H1 (cell line): ENCODE results near the gene ZDHHC19. TPM values are rescaled to one million over a fixed set of nuclear protein-coding genes. Genes with fewer than 3 reads are reported as not detected.

Source experiments
- CTCF ChIA-PET: fragments of 300-600 bp; sonication (Branson Sonifier 250); formaldehyde crosslinking; loops from one replicate; lab custom pipeline; 2021; ENCODE audit not compliant: partially characterized antibody; lab: Charles Lee
- POLR2A ChIA-PET: fragments of 300-600 bp; sonication (Branson Sonifier 250); formaldehyde crosslinking; loops from one replicate; lab custom pipeline; 2021; ENCODE audit warnings: inconsistent platforms; ENCODE audit not compliant: partially characterized antibody; lab: Charles Lee
- DNase-seq, 2 experiments: peaks; one replicate each; pipeline versions ENCODE4 v3.0.0 to v3.0.0-alpha.2; 2010 to 2022; ENCODE audit warnings: low spot score in 2 of 2, low read depth in 1 of 2, mixed read lengths in 1 of 2
- FAIRE-seq: peaks from 2 replicates; lab custom pipeline; 2011; peaks lifted over from hg19 to GRCh38; lab: Jason Lieb, UNC
- H2AFZ ChIP-seq: 2 replicates; pipeline ENCODE4 v1.8.1; 2012; ENCODE audit warnings: low read length, inconsistent platforms
- H2AK5ac ChIP-seq: 2 replicates; pipeline ENCODE4 v1.6.1; 2013; ENCODE audit warnings: low read depth, low read length
- H2BK120ac ChIP-seq: replicated peaks from 2 replicates; pipeline ENCODE3; 2013; ENCODE audit warnings: low read depth, low read length, inconsistent platforms
- H2BK12ac ChIP-seq: 2 replicates; pipeline ENCODE4 v1.6.1; 2013; ENCODE audit warnings: low read depth, low read length
- H2BK15ac ChIP-seq: 2 replicates; pipeline ENCODE4 v1.6.1; 2013; ENCODE audit warnings: low read length
- H2BK20ac ChIP-seq: 2 replicates; pipeline ENCODE4 v1.6.1; 2013; ENCODE audit warnings: low read length
- H2BK5ac ChIP-seq: 2 replicates; pipeline ENCODE4 v1.6.1; 2013; ENCODE audit warnings: low read depth, low read length
- H3K14ac ChIP-seq: 2 replicates; pipeline ENCODE4 v1.6.1; 2013; ENCODE audit warnings: inconsistent platforms; ENCODE audit not compliant: insufficient read length
- H3K18ac ChIP-seq: 2 replicates; pipeline ENCODE4 v1.6.1; 2013; ENCODE audit warnings: low read length; ENCODE audit errors: extremely low read depth
- H3K23ac ChIP-seq: 2 replicates; pipeline ENCODE4 v1.6.1; 2013; ENCODE audit warnings: inconsistent platforms; ENCODE audit not compliant: insufficient read length
- H3K23me2 ChIP-seq: 2 replicates; pipeline ENCODE4 v1.6.1; 2013; ENCODE audit warnings: low read depth, low read length
- H3K27ac ChIP-seq: 2 replicates; pipeline ENCODE4 v1.6.1; 2011; ENCODE audit warnings: low read depth, low read length, inconsistent platforms
- H3K27me3 ChIP-seq, 4 experiments: replicated peaks in 1 of 4; 1 replicate in 1 of 4; 2 replicates in 3 of 4; pipeline versions ENCODE4 v1.6.1 to v1.8.1; 2011 to 2013; ENCODE audit warnings: low read length in 3 of 4, mild to moderate bottlenecking in 3 of 4, inconsistent platforms in 2 of 4, mixed read lengths in 2 of 4, moderate library complexity in 1 of 4; ENCODE audit not compliant: control insufficient read depth in 3 of 4, insufficient read depth in 3 of 4; ENCODE audit errors: extremely low read depth in 1 of 4
- H3K36me3 ChIP-seq, 4 experiments: 2 replicates each; pipeline versions ENCODE4 v1.6.1 to v1.8.1; 2011 to 2013; ENCODE audit warnings: mild to moderate bottlenecking in 4 of 4, low read length in 3 of 4, moderate library complexity in 2 of 4, control low read depth in 1 of 4, inconsistent platforms in 1 of 4; ENCODE audit not compliant: insufficient read depth in 4 of 4, control insufficient read depth in 2 of 4
- H3K4ac ChIP-seq: replicated peaks from 2 replicates; pipeline ENCODE3; 2013; ENCODE audit warnings: low read length, low read depth, mixed read lengths, inconsistent platforms; ENCODE audit not compliant: insufficient read length
- H3K4me1 ChIP-seq, 4 experiments: replicated peaks in 1 of 4; 1 replicate in 1 of 4; 2 replicates in 3 of 4; pipeline versions ENCODE4 v1.6.1 to v1.8.1; 2011 to 2013; ENCODE audit warnings: low read length in 3 of 4, inconsistent platforms in 2 of 4, mixed read lengths in 1 of 4; ENCODE audit not compliant: insufficient read depth in 4 of 4, control insufficient read depth in 3 of 4
- H3K4me2 ChIP-seq, 2 experiments: 2 replicates each; pipeline versions ENCODE4 v1.6.1 to v1.8.1; 2011 to 2013; ENCODE audit warnings: low read depth in 2 of 2, low read length in 2 of 2, control low read depth in 1 of 2, inconsistent platforms in 1 of 2, mild to moderate bottlenecking in 1 of 2; ENCODE audit not compliant: insufficient read depth in 1 of 2
- H3K4me3 ChIP-seq, 4 experiments: fragments of 200-600, 300-600 bp in 1 of 4; sonication (generic), shearing (Covaris generic), sonication (Bioruptor Twin) in 1 of 4; 2 replicates each; pipeline versions ENCODE4 v1.5.1 to v1.8.1; 2011 to 2016; ENCODE audit warnings: low read length in 4 of 4, low read depth in 3 of 4, control low read depth in 2 of 4, inconsistent platforms in 2 of 4, mild to moderate bottlenecking in 2 of 4, mixed read lengths in 1 of 4, moderate library complexity in 1 of 4; ENCODE audit not compliant: insufficient read depth in 2 of 4; ENCODE audit errors: extremely low read depth in 1 of 4
- H3K56ac ChIP-seq: replicated peaks from 2 replicates; pipeline ENCODE3; 2013; ENCODE audit warnings: low read depth, mild to moderate bottlenecking, mixed read lengths, low read length, inconsistent platforms; ENCODE audit not compliant: insufficient read length
- H3K79me1 ChIP-seq: 2 replicates; pipeline ENCODE4 v1.6.1; 2013; ENCODE audit warnings: low read depth, low read length, control low read depth
- H3K79me2 ChIP-seq, 2 experiments: 2 replicates each; pipeline versions ENCODE4 v1.6.1 to v1.8.1; 2012 to 2013; ENCODE audit warnings: low read length in 2 of 2, mild to moderate bottlenecking in 2 of 2, inconsistent platforms in 1 of 2; ENCODE audit not compliant: insufficient read depth in 2 of 2, control insufficient read depth in 1 of 2
- H3K9ac ChIP-seq, 4 experiments: replicated peaks in 1 of 4; 1 replicate in 1 of 4; 2 replicates in 3 of 4; pipeline versions ENCODE4 v1.6.1 to v1.8.1; 2011 to 2013; ENCODE audit warnings: low read depth in 3 of 4, low read length in 3 of 4, control low read depth in 2 of 4, mild to moderate bottlenecking in 2 of 4, moderate library complexity in 2 of 4, inconsistent platforms in 1 of 4; ENCODE audit errors: extremely low read depth in 1 of 4
- H3K9me3 ChIP-seq, 2 experiments: 2 replicates each; pipeline versions ENCODE4 v1.6.1 to v1.8.1; 2012 to 2013; ENCODE audit warnings: mild to moderate bottlenecking in 2 of 2, moderate library complexity in 2 of 2, control low read depth in 1 of 2, inconsistent platforms in 1 of 2, low read depth in 1 of 2, low read length in 1 of 2, mixed read lengths in 1 of 2; ENCODE audit not compliant: insufficient read depth in 2 of 2
- H4K20me1 ChIP-seq, 2 experiments: replicated peaks in 1 of 2; 2 replicates each; pipeline versions ENCODE3 to v1.8.1; 2011 to 2013; ENCODE audit warnings: inconsistent platforms in 2 of 2, low read length in 2 of 2, mild to moderate bottlenecking in 1 of 2; ENCODE audit not compliant: insufficient read depth in 2 of 2, control insufficient read depth in 1 of 2
- H4K5ac ChIP-seq: 2 replicates; pipeline ENCODE4 v1.6.1; 2013; ENCODE audit warnings: low read length, low read depth, mixed read lengths, inconsistent platforms; ENCODE audit not compliant: insufficient read length
- H4K8ac ChIP-seq: 2 replicates; pipeline ENCODE4 v1.8.0; 2013; ENCODE audit warnings: mild to moderate bottlenecking, moderate library complexity, low read length, inconsistent platforms; ENCODE audit not compliant: insufficient read depth; ENCODE audit errors: extremely low read depth
- H4K91ac ChIP-seq: replicated peaks from 2 replicates; pipeline ENCODE3; 2013; ENCODE audit warnings: low read length, mixed read lengths, inconsistent platforms; ENCODE audit not compliant: insufficient read length
- CTBP2 ChIP-seq: IDR thresholded peaks from 2 replicates; pipeline ENCODE4 v1.7.0; 2011; ENCODE audit warnings: borderline replicate concordance, mild to moderate bottlenecking, moderate library complexity, mixed read lengths, low read length; ENCODE audit not compliant: insufficient read depth, insufficient read length
- EGR1 ChIP-seq: IDR thresholded peaks from 2 replicates; pipeline ENCODE4 v1.6.1; 2011; ENCODE audit warnings: low read depth, low read length, borderline replicate concordance
- EZH2 ChIP-seq: fragments of 200-600 bp; sonication (generic); IDR thresholded peaks from 2 replicates; pipeline ENCODE4 v1.7.1; 2012; ENCODE audit warnings: low read depth, mild to moderate bottlenecking, moderate library complexity, low read length, inconsistent platforms; ENCODE audit not compliant: severe bottlenecking
- GABPA ChIP-seq: IDR thresholded peaks from 2 replicates; pipeline ENCODE4 v1.6.1; 2011; ENCODE audit warnings: mild to moderate bottlenecking, low read length, moderate library complexity, borderline replicate concordance; ENCODE audit not compliant: insufficient read depth
- JUN ChIP-seq: IDR thresholded peaks from 2 replicates; pipeline ENCODE4 v1.6.1; 2011; ENCODE audit warnings: low read depth, mild to moderate bottlenecking, improper control_type of control experiment, low read length
- KDM1A ChIP-seq: fragments of 200-600, 300-600 bp; sonication (generic); IDR thresholded peaks from 2 replicates; pipeline ENCODE4 v1.7.1; 2016; ENCODE audit warnings: mild to moderate bottlenecking, low read length, borderline replicate concordance
- RBBP5 ChIP-seq: IDR thresholded peaks from 2 replicates; pipeline ENCODE4 v1.7.1; 2012; ENCODE audit warnings: low read depth, mild to moderate bottlenecking, inconsistent platforms, low read length, moderate library complexity, borderline replicate concordance
- SAP30 ChIP-seq: fragments of 300-600 bp; sonication (generic); IDR thresholded peaks from 2 replicates; pipeline ENCODE4 v1.7.1; 2012; ENCODE audit warnings: low read length, moderate library complexity, mild to moderate bottlenecking, inconsistent platforms; ENCODE audit not compliant: insufficient read depth, insufficient replicate concordance
- SP2 ChIP-seq: IDR thresholded peaks from 2 replicates; pipeline ENCODE4 v1.6.1; 2012; ENCODE audit warnings: mild to moderate bottlenecking, low read length, inconsistent platforms
- SRF ChIP-seq: IDR thresholded peaks from 2 replicates; pipeline ENCODE4 v1.6.1; 2011; ENCODE audit warnings: mild to moderate bottlenecking, low read depth, low read length, moderate library complexity
- ZNF274 ChIP-seq: IDR thresholded peaks from 2 replicates; pipeline ENCODE4 v1.7.0; 2012; ENCODE audit warnings: low read length, borderline replicate concordance; ENCODE audit errors: extremely low read depth
- WGBS, 2 experiments: shearing (Covaris generic) in 1 of 2; methylation state at CpG; one replicate each; pipeline versions ENCODE4 v1.1.6 to v1.1.7; 2013 to 2015; ENCODE audit warnings: low lambda C conversion rate in 2 of 2, mixed read lengths in 2 of 2, inconsistent platforms in 1 of 2, low coverage in 1 of 2, missing lambda C conversion rate in 1 of 2; ENCODE audit not compliant: insufficient replicate concordance in 2 of 2, insufficient coverage in 1 of 2, insufficient read length in 1 of 2; ENCODE audit errors: extremely low coverage in 1 of 2, missing lambda C conversion rate in 1 of 2; 5-methylcytosine and 5-hydroxymethylcytosine counted together
- polyA plus RNA-seq, 7 experiments: library from polyadenylated mRNA; depleted of rRNA in 3 of 7; stranded (reverse) in 5 of 7; unstranded in 2 of 7; fragments of >200 nt in 5 of 7; fragments of 200-250 nt in 2 of 7; gene quantifications; 1 replicate in 5 of 7; 2 replicates in 1 of 7; 4 replicates in 1 of 7; pipeline versions ENCODE4 v1.2.1 to v1.2.3, GENCODE V29; 2011 to 2013; ENCODE audit warnings: missing spikeins in 2 of 7, mixed read lengths in 2 of 7
- total RNA-seq: library from RNA; stranded (reverse); fragmentation: NEBNext Ultra II Directional; extraction: Animal tissue kit (Norgen Biotek cat#: 25700); gene quantifications from 2 replicates; pipeline ENCODE4 v1.2.1, GENCODE V29; 2021

ZDHHC19 gene
- total and polyA plus RNA-seq, 2 of the 8 experiments (the other 6 are each of a cell fraction or from before 2014, with no cell fraction given), result 2.5 to 4.1 TPM

DNA sequence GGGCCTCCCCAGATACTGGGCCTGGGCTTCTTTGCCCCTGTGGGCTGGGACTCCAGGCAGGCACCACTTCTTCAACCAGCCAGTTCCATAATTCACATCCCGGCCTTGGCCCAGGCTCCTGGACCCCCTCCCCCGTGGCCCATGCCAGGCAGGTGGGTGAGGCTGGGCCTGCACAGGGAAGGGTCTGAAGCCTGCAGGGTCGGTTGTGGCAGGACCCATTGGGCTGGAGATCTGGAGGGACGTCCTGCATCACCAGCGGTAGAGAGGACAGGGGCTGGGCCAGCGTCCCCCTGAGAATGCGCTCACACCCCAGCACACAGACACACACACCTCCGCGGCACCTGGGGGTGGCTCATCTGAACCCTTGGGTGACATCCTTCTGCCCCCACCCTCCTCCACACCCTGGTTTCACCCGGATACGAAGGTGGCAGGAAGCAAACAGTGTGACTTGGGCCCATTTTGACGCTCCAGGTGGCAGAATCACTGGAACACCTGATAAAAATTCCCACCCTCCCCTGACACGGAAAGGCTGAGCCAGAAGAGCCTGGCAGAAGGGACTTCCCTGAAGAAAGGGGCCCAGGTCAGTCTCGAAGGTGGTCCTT lies 15.4 kb downstream of the ZDHHC19 start:
- Histone ChIP-seq H2AFZ (no peak overlapping the region), H3K9ac (no peak overlapping the region), H4K8ac (no peak overlapping the region), H3K4me3 (no peak overlapping the region), H3K14ac (no peak overlapping the region), H3K27me3 (no peaks in the 10 kb centered on the region), H3K4me2 (no peak overlapping the region), H3K56ac (no peak overlapping the region), H2BK20ac (no peak overlapping the region), H3K23ac (no peak overlapping the region), H2BK12ac (0 out of 2 replicates have a peak overlapping the region, but pooled peaks have one; percentile 27), H3K9me3 (no peaks in the 10 kb centered on the region), H3K4me1 (peaks cover 0 to 8% (median 1%) of the 10 kb centered on the region in 4 experiments; a peak in 3 of 7 replicates), H3K4ac (no peak overlapping the region), H3K23me2 (no peaks in the 10 kb centered on the region), H4K5ac (no peak overlapping the region), H2AK5ac (0 out of 2 replicates have a peak overlapping the region, but pooled peaks have one; percentile 44), H2BK120ac (no peak overlapping the region), H2BK15ac (peak overlapping the region; percentile 88; the same call in 1 of the 2 replicates), H4K91ac (peak overlapping the region; percentile 55), H3K79me2 (no peaks in the 10 kb centered on the region), H3K27ac (no peak overlapping the region), H2BK5ac (no peak overlapping the region), H4K20me1 (peaks cover 0 to 2% of the 10 kb centered on the region in 2 experiments), H3K79me1 (no peaks in the 10 kb centered on the region), H3K36me3 (no peaks in the 10 kb centered on the region), H3K18ac (peak overlapping the region; percentile 6)
- WGBS, 2 experiments, result 88% methylated on average over 12 of the region's 14 CpGs; no CpG with 5 or more reads in 1 of the 2 experiments
- FAIRE-seq (no peak), DNase-seq (no peak)
- ChIA-PET CTCF (interaction anchor here (0.7 to 11.5 kb wide), 26 partner anchors 9 to 182 kb away, joined by 3 to 299 read pairs (median 4); no protein-coding TSS in a partner anchor), POLR2A (interaction anchor here (1.8 kb wide), 1 partner anchor 126 kb away, joined by 4 read pairs; no protein-coding TSS in a partner anchor)
- no peak for TF ChIP-seq ZNF274
- no peak for TF ChIP-seq RBBP5
- no peak for TF ChIP-seq JUN
- TF ChIP-seq EGR1, result no peak
- TF ChIP-seq EZH2, result no peak
- TF ChIP-seq GABPA, result no peak
- no peak for TF ChIP-seq CTBP2
- TF ChIP-seq KDM1A, result no peak
- no peak for TF ChIP-seq SRF
- TF ChIP-seq SP2, result no peak
- TF ChIP-seq SAP30, result no peak
